Suprapubic skin (tissue), 4 donors: ENCODE results near the gene SP4.

Experiments
- CTCF ChIP-seq, 2 donors: fragments of 200-600 bp in 1 of 2; fragments of 450-650 bp in 1 of 2; sonication (generic) in 1 of 2; IDR thresholded peaks; one replicate each; pipeline ENCODE4 v1.5.1; 2016 to 2019; ENCODE audit warnings: antibody characterized with exemption in 2 of 2, mild to moderate bottlenecking in 1 of 2, moderate library complexity in 1 of 2
- EP300 ChIP-seq: sonication (generic); formaldehyde crosslinking; IDR thresholded peaks from one replicate; pipeline ENCODE4 v1.6.1; 2017; ENCODE audit warnings: antibody characterized with exemption
- POLR2A ChIP-seq, 2 donors: fragments of 450-650 bp; IDR thresholded peaks; one replicate each; pipeline ENCODE4 v1.6.1; 2017; ENCODE audit warnings: antibody characterized with exemption in 2 of 2, mild to moderate bottlenecking in 2 of 2, moderate library complexity in 2 of 2
- POLR2AphosphoS5 ChIP-seq, 3 donors: sonication (generic); formaldehyde crosslinking; IDR thresholded peaks; one replicate each; pipeline ENCODE4 v1.6.1; 2017; ENCODE audit warnings: antibody characterized with exemption in 3 of 3

- no peak for TF ChIP-seq CTCF (IDR thresholded peaks at IDR 0.05)
- no peak for TF ChIP-seq POLR2A (IDR thresholded peaks at IDR 0.05)
- TF ChIP-seq POLR2AphosphoS5 (IDR thresholded peaks at IDR 0.05) = no peak
- no peak for TF ChIP-seq EP300
Observed at GRCh38 chr7:21544303-21544656, 116.4 kb downstream of the SP4 start.
